ENCODE results near the gene COL6A5. TPM values are rescaled to one million over a fixed set of nuclear protein-coding genes. Genes with fewer than 3 reads are reported as not detected.

The COL6A5 gene
- total and polyA plus RNA-seq, 2 experiments from 2014 or later = 0.03 to 0.05 TPM

DNA sequence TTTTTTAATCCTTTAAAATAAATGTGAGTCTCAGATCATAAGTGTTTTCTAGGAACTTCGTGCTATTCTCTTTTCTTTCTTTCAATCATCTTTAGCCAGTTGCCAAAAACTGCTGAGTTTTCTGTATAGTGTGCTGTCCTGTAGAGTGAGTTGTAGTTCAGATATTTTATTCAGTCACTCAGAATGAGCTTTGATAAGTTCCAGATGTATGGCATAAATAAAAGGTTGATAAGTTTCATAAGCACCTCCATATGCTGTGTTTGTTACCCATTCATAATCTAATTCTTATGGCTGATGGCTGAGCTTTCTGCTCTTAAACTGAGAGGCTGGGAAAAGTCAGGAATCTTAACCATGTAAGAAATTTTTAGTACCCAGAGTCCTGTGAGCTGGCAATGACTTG, 112.2 kb downstream of the COL6A5 start (continued):
- TF ChIP-seq ZNF331 (CRISPR knock-in tag; IDR thresholded peaks at IDR 0.05; ENCODE audit: low read depth) = no peak

DNA sequence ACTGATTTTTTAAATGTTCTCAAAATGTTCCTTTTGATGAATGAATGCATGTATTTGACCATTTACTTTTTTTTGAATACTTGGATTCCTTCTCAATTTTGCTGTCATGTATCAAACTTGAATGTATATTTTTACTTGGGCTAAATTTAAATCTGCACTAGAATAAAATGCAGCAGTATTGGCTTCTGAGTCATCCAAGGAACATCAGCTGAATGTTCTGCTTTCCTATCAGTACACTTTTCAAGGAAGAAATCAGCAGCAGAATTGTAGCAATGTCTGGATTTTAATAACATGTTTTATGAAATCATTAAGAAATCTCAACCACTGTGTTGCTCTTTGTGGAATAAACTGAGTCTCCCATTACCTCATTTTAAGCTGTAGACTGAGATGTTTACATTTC, 114.5 kb downstream of the COL6A5 start:
- H3K79me2 ChIP-seq (replicated peaks; ENCODE audit: insufficient read depth) = no peaks in the 10 kb centered on the region
- ATAC-seq (no peak), DNase-seq (ENCODE audit: low spot score) (no peak)
- H3K4me1 ChIP-seq (ENCODE audit: insufficient read depth) = no peaks in the 10 kb centered on the region
- H3K4me2 ChIP-seq = no peak overlapping the region
- H3K4me3 Mint-ChIP-seq = no peak overlapping the region
- no peaks in the 10 kb centered on the region for H3K4me1 Mint-ChIP-seq
- no peak overlapping the region for H3K27ac ChIP-seq (ENCODE audit: low read depth)
- no peaks in the 10 kb centered on the region for H3K27me3 ChIP-seq (ENCODE audit: insufficient read depth)
- no peaks in the 10 kb centered on the region for H3K36me3 ChIP-seq (ENCODE audit: insufficient read depth)
- TF ChIP-seq STAT1 (IDR thresholded peaks at IDR 0.05; ENCODE audit: unreplicated experiment) = no peak
- no peak for TF ChIP-seq EZH2phosphoT487 (IDR thresholded peaks at IDR 0.05; ENCODE audit: unreplicated experiment)
- TF ChIP-seq JUNB (IDR thresholded peaks at IDR 0.05; ENCODE audit: unreplicated experiment) = no peak
- no peak for TF ChIP-seq EZH2 (IDR thresholded peaks at IDR 0.05; ENCODE audit: low read depth, unreplicated experiment)
- no peak for TF ChIP-seq ZNF114 (CRISPR knock-in tag; IDR thresholded peaks at IDR 0.05)
- TF ChIP-seq, protein P1, sequence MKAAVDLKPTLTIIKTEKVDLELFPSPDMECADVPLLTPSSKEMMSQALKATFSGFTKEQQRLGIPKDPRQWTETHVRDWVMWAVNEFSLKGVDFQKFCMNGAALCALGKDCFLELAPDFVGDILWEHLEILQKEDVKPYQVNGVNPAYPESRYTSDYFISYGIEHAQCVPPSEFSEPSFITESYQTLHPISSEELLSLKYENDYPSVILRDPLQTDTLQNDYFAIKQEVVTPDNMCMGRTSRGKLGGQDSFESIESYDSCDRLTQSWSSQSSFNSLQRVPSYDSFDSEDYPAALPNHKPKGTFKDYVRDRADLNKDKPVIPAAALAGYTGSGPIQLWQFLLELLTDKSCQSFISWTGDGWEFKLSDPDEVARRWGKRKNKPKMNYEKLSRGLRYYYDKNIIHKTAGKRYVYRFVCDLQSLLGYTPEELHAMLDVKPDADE (IDR thresholded peaks at IDR 0.05) = no peak
- no peak for TF ChIP-seq CREB1 (CRISPR knock-in tag; IDR thresholded peaks at IDR 0.05; ENCODE audit: low read depth)
- TF ChIP-seq, protein P2, sequence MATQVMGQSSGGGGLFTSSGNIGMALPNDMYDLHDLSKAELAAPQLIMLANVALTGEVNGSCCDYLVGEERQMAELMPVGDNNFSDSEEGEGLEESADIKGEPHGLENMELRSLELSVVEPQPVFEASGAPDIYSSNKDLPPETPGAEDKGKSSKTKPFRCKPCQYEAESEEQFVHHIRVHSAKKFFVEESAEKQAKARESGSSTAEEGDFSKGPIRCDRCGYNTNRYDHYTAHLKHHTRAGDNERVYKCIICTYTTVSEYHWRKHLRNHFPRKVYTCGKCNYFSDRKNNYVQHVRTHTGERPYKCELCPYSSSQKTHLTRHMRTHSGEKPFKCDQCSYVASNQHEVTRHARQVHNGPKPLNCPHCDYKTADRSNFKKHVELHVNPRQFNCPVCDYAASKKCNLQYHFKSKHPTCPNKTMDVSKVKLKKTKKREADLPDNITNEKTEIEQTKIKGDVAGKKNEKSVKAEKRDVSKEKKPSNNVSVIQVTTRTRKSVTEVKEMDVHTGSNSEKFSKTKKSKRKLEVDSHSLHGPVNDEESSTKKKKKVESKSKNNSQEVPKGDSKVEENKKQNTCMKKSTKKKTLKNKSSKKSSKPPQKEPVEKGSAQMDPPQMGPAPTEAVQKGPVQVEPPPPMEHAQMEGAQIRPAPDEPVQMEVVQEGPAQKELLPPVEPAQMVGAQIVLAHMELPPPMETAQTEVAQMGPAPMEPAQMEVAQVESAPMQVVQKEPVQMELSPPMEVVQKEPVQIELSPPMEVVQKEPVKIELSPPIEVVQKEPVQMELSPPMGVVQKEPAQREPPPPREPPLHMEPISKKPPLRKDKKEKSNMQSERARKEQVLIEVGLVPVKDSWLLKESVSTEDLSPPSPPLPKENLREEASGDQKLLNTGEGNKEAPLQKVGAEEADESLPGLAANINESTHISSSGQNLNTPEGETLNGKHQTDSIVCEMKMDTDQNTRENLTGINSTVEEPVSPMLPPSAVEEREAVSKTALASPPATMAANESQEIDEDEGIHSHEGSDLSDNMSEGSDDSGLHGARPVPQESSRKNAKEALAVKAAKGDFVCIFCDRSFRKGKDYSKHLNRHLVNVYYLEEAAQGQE (IDR thresholded peaks at IDR 0.05; ENCODE audit: unreplicated experiment) = no peak
- H3K4me3 ChIP-seq = no peak overlapping the region
- no peaks in the 10 kb centered on the region for H4K20me1 ChIP-seq (replicated peaks; ENCODE audit: insufficient read depth)
- H3K9me2 ChIP-seq (ENCODE audit: insufficient read depth) = peaks cover 9% of the 10 kb centered on the region; the same call in 1 of the 2 replicates
- H3F3A ChIP-seq (replicated peaks; ENCODE audit: low read depth) = no peaks in the 10 kb centered on the region
- no peaks in the 10 kb centered on the region for H3K27me3 Mint-ChIP-seq (ENCODE audit: insufficient read depth, low read depth, poor library complexity)
- H3K27ac Mint-ChIP-seq = no peak overlapping the region
- no peaks in the 10 kb centered on the region for H3K9me3 Mint-ChIP-seq
- H3K36me3 Mint-ChIP-seq (ENCODE audit: low read depth) = no peaks in the 10 kb centered on the region
- no peak overlapping the region for H2AFZ ChIP-seq

DNA sequence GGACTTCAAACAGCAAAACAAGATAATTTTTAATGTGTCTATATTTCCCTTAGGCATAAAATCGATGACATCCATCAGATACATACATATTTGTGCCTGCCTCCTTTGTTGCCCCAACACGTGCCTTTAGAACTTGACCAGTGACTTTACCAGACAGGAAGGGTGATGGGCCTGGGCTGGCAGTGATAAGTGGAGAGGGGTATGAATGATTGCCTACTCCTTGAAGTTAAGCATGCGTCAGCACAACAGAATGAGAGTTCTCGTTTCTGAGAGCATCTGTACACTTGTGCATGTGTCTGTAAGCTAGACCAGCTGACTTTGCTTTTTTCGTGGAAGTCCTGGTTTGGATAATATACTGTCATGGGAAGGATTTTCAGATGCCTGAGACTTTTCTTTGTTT, 116.6 kb downstream of the COL6A5 start:
- H3K4me3 ChIP-seq = no peak overlapping the region
- DNase-seq (ENCODE audit: low spot score) (no peak), ATAC-seq (no peak)
- H3K9me2 ChIP-seq (ENCODE audit: insufficient read depth) = peaks cover 9% of the 10 kb centered on the region; the same call in 1 of the 2 replicates
- H3K79me2 ChIP-seq (replicated peaks; ENCODE audit: insufficient read depth) = no peaks in the 10 kb centered on the region
- H3K4me2 ChIP-seq = no peak overlapping the region
- no peaks in the 10 kb centered on the region for H4K20me1 ChIP-seq (replicated peaks; ENCODE audit: insufficient read depth)
- no peaks in the 10 kb centered on the region for H3K9me3 Mint-ChIP-seq
- no peaks in the 10 kb centered on the region for H3K36me3 Mint-ChIP-seq (ENCODE audit: low read depth)
- H3K27ac ChIP-seq (ENCODE audit: low read depth) = no peak overlapping the region
- no peaks in the 10 kb centered on the region for H3K4me1 Mint-ChIP-seq
- H3K27ac Mint-ChIP-seq = no peak overlapping the region
- H2AFZ ChIP-seq = no peak overlapping the region
- no peak overlapping the region for H3K4me3 Mint-ChIP-seq
- H3K27me3 ChIP-seq (ENCODE audit: insufficient read depth) = no peaks in the 10 kb centered on the region
- no peaks in the 10 kb centered on the region for H3K36me3 ChIP-seq (ENCODE audit: insufficient read depth)
- no peaks in the 10 kb centered on the region for H3K4me1 ChIP-seq (ENCODE audit: insufficient read depth)
- peaks cover 2% of the 10 kb centered on the region for H3K27me3 Mint-ChIP-seq (ENCODE audit: insufficient read depth, low read depth, poor library complexity)
- no peaks in the 10 kb centered on the region for H3F3A ChIP-seq (replicated peaks; ENCODE audit: low read depth)
- TF ChIP-seq, protein P3, sequence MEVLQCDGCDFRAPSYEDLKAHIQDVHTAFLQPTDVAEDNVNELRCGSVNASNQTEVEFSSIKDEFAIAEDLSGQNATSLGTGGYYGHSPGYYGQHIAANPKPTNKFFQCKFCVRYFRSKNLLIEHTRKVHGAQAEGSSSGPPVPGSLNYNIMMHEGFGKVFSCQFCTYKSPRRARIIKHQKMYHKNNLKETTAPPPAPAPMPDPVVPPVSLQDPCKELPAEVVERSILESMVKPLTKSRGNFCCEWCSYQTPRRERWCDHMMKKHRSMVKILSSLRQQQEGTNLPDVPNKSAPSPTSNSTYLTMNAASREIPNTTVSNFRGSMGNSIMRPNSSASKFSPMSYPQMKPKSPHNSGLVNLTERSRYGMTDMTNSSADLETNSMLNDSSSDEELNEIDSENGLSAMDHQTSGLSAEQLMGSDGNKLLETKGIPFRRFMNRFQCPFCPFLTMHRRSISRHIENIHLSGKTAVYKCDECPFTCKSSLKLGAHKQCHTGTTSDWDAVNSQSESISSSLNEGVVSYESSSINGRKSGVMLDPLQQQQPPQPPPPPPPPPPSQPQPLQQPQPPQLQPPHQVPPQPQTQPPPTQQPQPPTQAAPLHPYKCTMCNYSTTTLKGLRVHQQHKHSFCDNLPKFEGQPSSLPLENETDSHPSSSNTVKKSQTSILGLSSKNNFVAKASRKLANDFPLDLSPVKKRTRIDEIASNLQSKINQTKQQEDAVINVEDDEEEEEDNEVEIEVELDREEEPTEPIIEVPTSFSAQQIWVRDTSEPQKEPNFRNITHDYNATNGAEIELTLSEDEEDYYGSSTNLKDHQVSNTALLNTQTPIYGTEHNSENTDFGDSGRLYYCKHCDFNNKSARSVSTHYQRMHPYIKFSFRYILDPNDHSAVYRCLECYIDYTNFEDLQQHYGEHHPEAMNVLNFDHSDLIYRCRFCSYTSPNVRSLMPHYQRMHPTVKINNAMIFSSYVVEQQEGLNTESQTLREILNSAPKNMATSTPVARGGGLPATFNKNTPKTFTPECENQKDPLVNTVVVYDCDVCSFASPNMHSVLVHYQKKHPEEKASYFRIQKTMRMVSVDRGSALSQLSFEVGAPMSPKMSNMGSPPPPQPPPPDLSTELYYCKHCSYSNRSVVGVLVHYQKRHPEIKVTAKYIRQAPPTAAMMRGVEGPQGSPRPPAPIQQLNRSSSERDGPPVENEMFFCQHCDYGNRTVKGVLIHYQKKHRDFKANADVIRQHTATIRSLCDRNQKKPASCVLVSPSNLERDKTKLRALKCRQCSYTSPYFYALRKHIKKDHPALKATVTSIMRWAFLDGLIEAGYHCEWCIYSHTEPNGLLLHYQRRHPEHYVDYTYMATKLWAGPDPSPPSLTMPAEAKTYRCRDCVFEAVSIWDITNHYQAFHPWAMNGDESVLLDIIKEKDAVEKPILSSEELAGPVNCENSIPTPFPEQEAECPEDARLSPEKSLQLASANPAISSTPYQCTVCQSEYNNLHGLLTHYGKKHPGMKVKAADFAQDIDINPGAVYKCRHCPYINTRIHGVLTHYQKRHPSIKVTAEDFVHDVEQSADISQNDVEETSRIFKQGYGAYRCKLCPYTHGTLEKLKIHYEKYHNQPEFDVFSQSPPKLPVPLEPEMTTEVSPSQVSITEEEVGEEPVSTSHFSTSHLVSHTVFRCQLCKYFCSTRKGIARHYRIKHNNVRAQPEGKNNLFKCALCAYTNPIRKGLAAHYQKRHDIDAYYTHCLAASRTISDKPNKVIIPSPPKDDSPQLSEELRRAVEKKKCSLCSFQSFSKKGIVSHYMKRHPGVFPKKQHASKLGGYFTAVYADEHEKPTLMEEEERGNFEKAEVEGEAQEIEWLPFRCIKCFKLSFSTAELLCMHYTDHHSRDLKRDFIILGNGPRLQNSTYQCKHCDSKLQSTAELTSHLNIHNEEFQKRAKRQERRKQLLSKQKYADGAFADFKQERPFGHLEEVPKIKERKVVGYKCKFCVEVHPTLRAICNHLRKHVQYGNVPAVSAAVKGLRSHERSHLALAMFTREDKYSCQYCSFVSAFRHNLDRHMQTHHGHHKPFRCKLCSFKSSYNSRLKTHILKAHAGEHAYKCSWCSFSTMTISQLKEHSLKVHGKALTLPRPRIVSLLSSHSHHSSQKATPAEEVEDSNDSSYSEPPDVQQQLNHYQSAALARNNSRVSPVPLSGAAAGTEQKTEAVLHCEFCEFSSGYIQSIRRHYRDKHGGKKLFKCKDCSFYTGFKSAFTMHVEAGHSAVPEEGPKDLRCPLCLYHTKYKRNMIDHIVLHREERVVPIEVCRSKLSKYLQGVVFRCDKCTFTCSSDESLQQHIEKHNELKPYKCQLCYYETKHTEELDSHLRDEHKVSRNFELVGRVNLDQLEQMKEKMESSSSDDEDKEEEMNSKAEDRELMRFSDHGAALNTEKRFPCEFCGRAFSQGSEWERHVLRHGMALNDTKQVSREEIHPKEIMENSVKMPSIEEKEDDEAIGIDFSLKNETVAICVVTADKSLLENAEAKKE (CRISPR knock-in tag; IDR thresholded peaks at IDR 0.05) = no peak
- TF ChIP-seq POLR2AphosphoS5 (IDR thresholded peaks at IDR 0.05; ENCODE audit: low read depth) = no peak
